ENCODE results near the gene SLC5A3. TPM values are rescaled to one million over a fixed set of nuclear protein-coding genes. Genes with fewer than 3 reads are reported as not detected.

SLC5A3 gene
- total and polyA plus RNA-seq, 10 of the 15 experiments (the other 5 are each of a cell fraction or from before 2014, with no cell fraction given), result 3.3 to 21.4 (median 12.0) TPM

DNA sequence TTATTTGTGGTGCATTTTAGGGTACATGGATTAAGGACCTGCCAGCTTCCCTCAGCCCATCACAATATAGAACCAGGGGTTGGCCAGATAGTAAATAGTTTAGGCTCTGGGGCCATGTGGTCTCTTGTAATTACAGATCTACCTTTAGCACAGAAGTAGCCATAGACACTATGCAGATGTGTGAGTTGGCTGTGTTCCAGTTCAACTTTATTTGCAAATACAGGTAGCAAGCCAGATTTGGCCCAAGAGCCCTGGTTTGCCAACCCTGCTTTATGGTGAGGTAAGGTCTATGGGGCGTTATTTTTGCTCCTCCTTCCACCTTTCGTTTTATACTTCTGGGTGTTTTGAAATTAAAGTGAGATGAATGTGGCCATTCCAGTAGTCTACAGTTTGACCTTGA is 48.7 kb downstream of the SLC5A3 start:
- no peak for FAIRE-seq

More for the DNA sequence above, 48.7 kb downstream of the SLC5A3 start:
- TF ChIP-seq CEBPB (IDR thresholded peaks at IDR 0.05; ENCODE audit: borderline replicate concordance in 1 of 2, low read depth in 2 of 2, low read length in 2 of 2), result no peak
- no peak for TF ChIP-seq RBBP5 (conservative IDR thresholded peaks at IDR 0.05)
- no peak for TF ChIP-seq KLF5 (IDR thresholded peaks at IDR 0.05; ENCODE audit: partially characterized antibody)
- TF ChIP-seq, protein P1, sequence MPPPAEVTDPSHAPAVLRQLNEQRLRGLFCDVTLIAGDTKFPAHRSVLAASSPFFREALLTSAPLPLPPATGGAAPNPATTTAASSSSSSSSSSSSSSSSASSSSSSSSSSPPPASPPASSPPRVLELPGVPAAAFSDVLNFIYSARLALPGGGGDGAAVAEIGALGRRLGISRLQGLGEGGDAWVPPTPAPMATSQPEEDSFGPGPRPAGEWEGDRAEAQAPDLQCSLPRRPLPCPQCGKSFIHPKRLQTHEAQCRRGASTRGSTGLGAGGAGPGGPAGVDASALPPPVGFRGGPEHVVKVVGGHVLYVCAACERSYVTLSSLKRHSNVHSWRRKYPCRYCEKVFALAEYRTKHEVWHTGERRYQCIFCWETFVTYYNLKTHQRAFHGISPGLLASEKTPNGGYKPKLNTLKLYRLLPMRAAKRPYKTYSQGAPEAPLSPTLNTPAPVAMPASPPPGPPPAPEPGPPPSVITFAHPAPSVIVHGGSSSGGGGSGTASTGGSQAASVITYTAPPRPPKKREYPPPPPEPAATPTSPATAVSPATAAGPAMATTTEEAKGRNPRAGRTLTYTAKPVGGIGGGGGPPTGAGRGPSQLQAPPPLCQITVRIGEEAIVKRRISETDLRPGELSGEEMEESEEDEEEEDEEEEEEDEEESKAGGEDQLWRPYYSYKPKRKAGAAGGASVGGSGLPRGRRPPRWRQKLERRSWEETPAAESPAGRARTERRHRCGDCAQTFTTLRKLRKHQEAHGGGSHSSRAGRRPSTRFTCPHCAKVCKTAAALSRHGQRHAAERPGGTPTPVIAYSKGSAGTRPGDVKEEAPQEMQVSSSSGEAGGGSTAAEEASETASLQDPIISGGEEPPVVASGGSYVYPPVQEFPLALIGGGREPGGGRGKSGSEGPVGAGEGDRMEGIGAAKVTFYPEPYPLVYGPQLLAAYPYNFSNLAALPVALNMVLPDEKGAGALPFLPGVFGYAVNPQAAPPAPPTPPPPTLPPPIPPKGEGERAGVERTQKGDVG (CRISPR knock-in tag; IDR thresholded peaks at IDR 0.05), result no peak
- no peak for TF ChIP-seq PML (IDR thresholded peaks at IDR 0.05; ENCODE audit: low read length)
- no peak for TF ChIP-seq STAT1 (conservative IDR thresholded peaks at IDR 0.05)
- TF ChIP-seq, protein P2, sequence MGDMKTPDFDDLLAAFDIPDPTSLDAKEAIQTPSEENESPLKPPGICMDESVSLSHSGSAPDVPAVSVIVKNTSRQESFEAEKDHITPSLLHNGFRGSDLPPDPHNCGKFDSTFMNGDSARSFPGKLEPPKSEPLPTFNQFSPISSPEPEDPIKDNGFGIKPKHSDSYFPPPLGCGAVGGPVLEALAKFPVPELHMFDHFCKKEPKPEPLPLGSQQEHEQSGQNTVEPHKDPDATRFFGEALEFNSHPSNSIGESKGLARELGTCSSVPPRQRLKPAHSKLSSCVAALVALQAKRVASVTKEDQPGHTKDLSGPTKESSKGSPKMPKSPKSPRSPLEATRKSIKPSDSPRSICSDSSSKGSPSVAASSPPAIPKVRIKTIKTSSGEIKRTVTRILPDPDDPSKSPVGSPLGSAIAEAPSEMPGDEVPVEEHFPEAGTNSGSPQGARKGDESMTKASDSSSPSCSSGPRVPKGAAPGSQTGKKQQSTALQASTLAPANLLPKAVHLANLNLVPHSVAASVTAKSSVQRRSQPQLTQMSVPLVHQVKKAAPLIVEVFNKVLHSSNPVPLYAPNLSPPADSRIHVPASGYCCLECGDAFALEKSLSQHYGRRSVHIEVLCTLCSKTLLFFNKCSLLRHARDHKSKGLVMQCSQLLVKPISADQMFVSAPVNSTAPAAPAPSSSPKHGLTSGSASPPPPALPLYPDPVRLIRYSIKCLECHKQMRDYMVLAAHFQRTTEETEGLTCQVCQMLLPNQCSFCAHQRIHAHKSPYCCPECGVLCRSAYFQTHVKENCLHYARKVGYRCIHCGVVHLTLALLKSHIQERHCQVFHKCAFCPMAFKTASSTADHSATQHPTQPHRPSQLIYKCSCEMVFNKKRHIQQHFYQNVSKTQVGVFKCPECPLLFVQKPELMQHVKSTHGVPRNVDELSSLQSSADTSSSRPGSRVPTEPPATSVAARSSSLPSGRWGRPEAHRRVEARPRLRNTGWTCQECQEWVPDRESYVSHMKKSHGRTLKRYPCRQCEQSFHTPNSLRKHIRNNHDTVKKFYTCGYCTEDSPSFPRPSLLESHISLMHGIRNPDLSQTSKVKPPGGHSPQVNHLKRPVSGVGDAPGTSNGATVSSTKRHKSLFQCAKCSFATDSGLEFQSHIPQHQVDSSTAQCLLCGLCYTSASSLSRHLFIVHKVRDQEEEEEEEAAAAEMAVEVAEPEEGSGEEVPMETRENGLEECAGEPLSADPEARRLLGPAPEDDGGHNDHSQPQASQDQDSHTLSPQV (IDR thresholded peaks at IDR 0.05), result no peak
- TF ChIP-seq, protein P3, sequence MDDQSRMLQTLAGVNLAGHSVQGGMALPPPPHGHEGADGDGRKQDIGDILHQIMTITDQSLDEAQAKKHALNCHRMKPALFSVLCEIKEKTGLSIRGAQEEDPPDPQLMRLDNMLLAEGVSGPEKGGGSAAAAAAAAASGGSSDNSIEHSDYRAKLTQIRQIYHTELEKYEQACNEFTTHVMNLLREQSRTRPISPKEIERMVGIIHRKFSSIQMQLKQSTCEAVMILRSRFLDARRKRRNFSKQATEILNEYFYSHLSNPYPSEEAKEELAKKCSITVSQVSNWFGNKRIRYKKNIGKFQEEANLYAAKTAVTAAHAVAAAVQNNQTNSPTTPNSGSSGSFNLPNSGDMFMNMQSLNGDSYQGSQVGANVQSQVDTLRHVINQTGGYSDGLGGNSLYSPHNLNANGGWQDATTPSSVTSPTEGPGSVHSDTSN (IDR thresholded peaks at IDR 0.05; ENCODE audit: insufficient replicate concordance, low read depth, low read length), result no peak
- TF ChIP-seq, protein P4, sequence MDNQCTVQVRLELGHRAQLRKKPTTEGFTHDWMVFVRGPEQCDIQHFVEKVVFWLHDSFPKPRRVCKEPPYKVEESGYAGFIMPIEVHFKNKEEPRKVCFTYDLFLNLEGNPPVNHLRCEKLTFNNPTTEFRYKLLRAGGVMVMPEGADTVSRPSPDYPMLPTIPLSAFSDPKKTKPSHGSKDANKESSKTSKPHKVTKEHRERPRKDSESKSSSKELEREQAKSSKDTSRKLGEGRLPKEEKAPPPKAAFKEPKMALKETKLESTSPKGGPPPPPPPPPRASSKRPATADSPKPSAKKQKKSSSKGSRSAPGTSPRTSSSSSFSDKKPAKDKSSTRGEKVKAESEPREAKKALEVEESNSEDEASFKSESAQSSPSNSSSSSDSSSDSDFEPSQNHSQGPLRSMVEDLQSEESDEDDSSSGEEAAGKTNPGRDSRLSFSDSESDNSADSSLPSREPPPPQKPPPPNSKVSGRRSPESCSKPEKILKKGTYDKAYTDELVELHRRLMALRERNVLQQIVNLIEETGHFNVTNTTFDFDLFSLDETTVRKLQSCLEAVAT (IDR thresholded peaks at IDR 0.05), result no peak
- TF ChIP-seq, protein P5, sequence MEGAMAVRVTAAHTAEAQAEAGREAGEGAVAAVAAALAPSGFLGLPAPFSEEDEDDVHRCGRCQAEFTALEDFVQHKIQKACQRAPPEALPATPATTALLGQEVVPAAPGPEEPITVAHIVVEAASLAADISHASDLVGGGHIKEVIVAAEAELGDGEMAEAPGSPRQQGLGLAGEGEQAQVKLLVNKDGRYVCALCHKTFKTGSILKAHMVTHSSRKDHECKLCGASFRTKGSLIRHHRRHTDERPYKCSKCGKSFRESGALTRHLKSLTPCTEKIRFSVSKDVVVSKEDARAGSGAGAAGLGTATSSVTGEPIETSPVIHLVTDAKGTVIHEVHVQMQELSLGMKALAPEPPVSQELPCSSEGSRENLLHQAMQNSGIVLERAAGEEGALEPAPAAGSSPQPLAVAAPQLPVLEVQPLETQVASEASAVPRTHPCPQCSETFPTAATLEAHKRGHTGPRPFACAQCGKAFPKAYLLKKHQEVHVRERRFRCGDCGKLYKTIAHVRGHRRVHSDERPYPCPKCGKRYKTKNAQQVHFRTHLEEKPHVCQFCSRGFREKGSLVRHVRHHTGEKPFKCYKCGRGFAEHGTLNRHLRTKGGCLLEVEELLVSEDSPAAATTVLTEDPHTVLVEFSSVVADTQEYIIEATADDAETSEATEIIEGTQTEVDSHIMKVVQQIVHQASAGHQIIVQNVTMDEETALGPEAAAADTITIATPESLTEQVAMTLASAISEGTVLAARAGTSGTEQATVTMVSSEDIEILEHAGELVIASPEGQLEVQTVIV (IDR thresholded peaks at IDR 0.05; ENCODE audit: borderline replicate concordance, partially characterized antibody), result no peak
- Histone ChIP-seq H4K20me1 (ENCODE audit: control insufficient read depth, insufficient read depth) (no peaks in the 10 kb centered on the region; the same call in 1 of the 2 replicates), H3K4me1 (ENCODE audit: control insufficient read depth, insufficient read depth, low read length) (no peaks in the 10 kb centered on the region), H3K9me3 (replicated peaks; ENCODE audit: control insufficient read depth, insufficient read depth, low read length) (no peaks in the 10 kb centered on the region), H3K9ac (ENCODE audit: control insufficient read depth, insufficient read depth, low read length) (no peak overlapping the region), H3K27me3 (replicated peaks in 1 of 2; ENCODE audit: control insufficient read depth in 2 of 2, insufficient read depth in 2 of 2, low read length in 1 of 2) (no peaks in the 10 kb centered on the region), H3K79me2 (ENCODE audit: control insufficient read depth, insufficient read depth, low read length) (peaks cover 1% of the 10 kb centered on the region), H3K4me3 (no peak overlapping the region), H2AFZ (ENCODE audit: control insufficient read depth, low read depth, low read length) (no peak overlapping the region), H3K27ac (ENCODE audit: control insufficient read depth, insufficient read depth) (no peak overlapping the region), H3K36me3 (ENCODE audit: control insufficient read depth in 2 of 2, insufficient read depth in 2 of 2, low read length in 1 of 2) (peaks cover 2 to 23% of the 10 kb centered on the region in 2 experiments), H3K4me2 (ENCODE audit: control insufficient read depth, insufficient read depth) (no peak overlapping the region)
- ChIA-PET CTCF (interaction anchor here (1.0 to 1.3 kb wide), 2 partner anchors 18 to 198 kb away, joined by 3 to 4 read pairs; no protein-coding TSS in a partner anchor), RAD21 (ENCODE audit: unreplicated experiment) (interaction anchor here (0.8 to 1.1 kb wide), 3 partner anchors 175 to 198 kb away, joined by 3 read pairs; no protein-coding TSS in a partner anchor), POLR2A (no interaction called here), SMC1A (ENCODE audit: uncharacterized antibody, unreplicated experiment) (interaction anchor here (0.6 to 2.1 kb wide), 4 partner anchors 21 to 198 kb away, joined by 3 to 8 read pairs (median 3); no protein-coding TSS in a partner anchor)
- BruUV-seq (replicated peaks), result no TSS peak
- in situ Hi-C loops (cut with MboI) (no loop called here), intact Hi-C loops (cut with micrococcal nuclease; ENCODE audit: unreplicated experiment) (no loop called here)
- ATAC-seq (no peak), DNase-seq (ENCODE audit: low read depth, low spot score) (no peak)
- 97% methylated on average over 2 of the region's 2 CpGs for WGBS (ENCODE audit: insufficient coverage, insufficient replicate concordance, low lambda C conversion rate, missing lambda C conversion rate)
